ENCODE data around the gene RAB3B.
"Not testable (repeated sequence)": the region's sequence is repeated elsewhere in the genome, so short reads cannot be mapped to it uniquely, and the experiment has no call there.

The RAB3B gene

GRCh38 chr1:51989582-51990477 lies 670 bp downstream of the RAB3B start:
- DNase-seq (ENCODE audit: low read depth) = no peak

DNA sequence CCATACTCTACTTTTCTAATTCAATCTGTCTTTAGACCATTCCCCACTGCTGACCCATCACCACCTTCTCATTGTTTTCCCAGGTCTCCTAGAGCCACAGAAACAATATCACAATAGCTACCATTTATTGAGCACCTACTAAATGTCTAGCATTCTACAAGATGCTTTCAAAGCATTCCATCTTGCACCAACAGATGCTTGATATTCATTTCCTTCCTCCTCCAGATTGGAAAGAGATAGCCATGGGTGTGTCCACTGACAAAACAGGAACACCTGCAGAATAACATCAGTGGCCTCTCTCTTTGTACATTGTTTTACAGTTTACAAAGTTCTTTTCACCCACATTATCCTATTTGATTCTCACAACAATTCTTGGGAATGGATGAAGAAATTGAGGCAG lies 2.2 kb downstream of the RAB3B start:
- no peak for DNase-seq (ENCODE audit: low read depth)

DNA sequence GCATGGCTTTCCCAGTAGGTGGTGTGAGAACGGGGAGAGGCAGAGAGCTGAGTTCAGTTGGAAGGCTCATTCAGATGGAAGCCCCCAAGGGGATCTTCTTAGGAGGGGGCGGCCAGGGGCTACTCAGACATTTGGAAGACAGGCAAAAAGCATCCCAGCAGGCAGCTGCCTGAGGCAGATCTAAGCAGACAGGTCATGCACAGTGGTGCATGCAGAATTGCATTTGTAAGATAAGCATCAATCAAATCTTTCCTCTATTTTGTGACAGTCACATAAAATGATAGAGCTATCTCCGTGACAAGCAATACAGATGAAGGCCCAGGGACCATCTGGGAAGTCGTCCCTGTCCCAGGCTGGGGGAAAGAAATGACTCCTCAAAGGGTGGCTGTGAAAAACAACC lies 3.8 kb downstream of the RAB3B start:
- DNase-seq (ENCODE audit: low read depth) = no peak

DNA sequence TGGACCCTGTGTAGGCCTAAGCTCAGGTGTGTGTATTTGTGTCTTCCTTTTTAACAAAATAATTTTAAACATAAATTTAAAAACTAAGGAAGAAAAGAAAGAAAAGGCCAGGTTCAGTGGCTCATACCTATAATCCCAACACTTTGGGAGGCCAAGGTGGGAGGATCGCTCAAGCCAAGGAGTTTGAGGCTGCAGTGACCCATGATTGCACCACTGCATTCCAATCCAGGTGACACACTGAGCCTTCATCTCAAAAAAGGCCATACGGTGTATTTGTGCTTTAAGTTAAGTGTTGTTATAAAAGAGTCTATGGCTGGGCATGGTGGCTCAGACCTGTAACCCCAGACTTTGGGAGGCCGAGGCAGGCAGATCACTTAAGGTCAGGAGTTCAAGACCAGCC lies 8.3 kb downstream of the RAB3B start:
- no peak for DNase-seq (ENCODE audit: low read depth)

GRCh38 chr1:51981555-51981954 lies 8.9 kb downstream of the RAB3B start:
- DNase-seq (ENCODE audit: low read depth) = no peak

DNA sequence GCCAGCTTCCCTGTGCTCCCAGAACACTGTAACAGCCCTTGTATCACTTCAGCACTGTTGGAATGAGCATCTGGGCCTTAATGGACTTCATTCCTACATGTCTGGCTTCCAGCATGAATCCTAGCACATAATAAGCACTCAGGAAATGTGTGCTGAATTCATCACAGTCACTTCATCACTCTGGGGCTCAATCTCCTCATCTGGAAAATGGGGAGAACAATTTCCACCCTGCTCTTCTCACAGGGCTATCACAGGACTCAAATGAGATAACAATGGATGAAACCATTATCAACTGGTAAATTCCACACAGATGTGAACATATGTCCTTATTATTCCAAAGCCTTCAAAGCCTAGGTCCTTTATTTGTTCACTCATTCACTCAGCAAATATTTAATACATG lies 12.4 kb downstream of the RAB3B start:
- no peak for DNase-seq (ENCODE audit: low read depth)

DNA sequence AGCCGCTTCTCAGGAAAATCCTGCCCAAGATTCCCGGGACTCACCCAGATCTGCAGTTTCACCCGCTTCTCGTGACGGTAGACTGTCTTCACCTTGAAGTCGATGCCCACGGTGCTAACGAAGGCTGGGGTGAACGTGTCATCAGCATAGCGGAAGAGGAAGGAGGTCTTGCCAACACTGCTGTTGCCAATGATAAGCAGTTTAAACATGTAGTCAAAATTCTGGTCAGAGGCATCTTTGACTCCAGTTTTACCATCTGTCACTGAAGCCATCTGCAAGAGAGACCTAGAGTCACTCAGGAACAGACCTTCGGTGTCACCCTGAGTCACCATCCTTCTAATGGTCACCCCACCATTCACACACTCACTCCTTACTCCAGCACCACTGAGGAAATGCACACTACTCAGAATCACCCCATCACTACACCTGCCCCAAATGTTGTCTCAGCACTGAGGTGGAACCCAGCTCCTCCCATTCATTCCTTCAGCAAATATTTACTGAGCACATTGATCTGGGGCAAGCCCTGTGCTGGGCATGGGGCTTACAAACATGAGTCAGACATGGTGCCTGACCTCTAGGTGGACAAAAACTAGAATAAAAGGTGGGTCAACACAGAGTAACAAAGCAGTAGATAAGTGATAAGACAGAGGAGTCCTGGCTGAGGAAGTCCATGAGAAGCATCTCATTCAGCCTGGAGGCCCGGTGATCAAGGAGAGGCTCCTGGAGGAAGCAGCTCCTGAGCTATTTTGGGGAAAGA lies 13.5 kb downstream of the RAB3B start:
- DNase-seq (ENCODE audit: low read depth) = no peak

DNA sequence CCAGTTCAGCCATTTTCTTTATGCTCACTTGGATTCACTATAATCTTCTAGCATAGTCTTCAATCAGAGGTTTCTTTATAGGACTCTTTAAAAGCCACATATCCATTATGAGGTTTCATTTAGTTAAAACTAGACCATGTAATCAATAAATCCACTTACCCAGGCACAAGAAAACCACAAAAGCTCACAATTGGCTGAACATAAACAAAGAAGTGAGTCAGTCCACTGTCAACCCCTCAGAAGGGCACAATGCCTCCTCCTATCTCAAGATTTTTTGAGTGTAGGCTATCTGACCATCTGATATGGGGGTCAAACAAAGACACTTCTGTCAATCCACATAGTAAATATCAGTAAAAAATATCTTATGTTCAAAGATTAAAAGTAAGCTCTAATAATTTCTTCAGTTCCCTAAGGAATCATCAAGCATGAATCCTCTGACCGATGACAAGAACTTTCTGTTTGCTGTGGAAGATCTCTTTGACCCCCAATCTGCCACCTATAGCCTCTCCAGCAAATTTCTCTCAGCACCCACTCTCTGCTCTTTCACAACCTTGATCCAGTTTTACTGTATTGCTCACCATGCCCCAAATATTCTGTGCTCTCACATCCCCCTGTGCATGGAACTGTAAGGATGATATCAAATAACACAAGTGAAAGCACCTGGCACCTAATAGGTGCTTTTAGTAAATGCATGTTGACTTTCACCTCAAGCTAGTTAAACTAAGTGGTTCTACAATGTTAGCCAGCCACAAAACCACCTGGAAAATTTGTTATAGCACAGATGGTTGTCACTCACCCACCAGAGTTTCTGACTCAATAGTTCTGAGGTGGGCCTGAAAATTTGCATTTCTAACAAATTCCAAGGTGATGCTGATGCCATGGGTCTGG lies 16.7 kb downstream of the RAB3B start:
- DNase-seq (ENCODE audit: low read depth) = no peak

DNA sequence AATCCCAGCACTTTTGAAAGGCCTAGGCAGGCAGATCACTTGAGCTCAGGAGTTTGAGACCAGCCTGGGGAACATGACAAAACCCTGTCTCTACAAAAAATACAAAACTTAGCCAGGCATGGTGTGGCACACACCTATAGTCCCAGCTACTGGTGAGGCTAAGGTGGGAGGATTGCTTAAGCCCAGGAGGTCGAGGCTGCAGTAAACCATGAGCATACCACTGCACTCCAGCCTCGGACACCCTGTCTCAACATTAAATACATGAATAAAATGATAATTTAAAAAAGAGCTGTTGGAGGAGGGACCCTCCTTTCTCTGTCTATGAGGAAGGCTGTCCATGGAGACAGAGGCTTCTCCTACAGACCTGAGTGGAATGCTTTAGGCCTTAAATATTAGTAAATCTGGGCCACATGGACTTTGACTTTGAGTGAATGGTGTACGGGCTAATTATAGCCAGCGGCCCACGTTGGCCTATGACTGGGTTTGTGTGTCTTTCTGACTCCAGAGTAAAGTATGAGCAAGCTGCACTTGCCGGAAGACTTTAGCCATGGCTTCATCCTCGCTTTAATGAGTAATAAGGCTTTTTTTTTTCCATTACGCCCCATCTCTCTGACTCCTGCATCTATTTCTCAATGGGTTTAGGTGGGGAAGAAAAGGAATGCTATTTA lies 21.3 kb downstream of the RAB3B start:
- no peak for DNase-seq (ENCODE audit: low read depth)

- no peak for DNase-seq (ENCODE audit: low read depth)
These were observed 21.9 kb downstream of the RAB3B start for GRCh38 chr1:51968632-51969031.

- DNase-seq (ENCODE audit: low read depth) = not testable (repeated sequence)
These were observed 23.2 kb downstream of the RAB3B start for GRCh38 chr1:51967213-51967791.

DNA sequence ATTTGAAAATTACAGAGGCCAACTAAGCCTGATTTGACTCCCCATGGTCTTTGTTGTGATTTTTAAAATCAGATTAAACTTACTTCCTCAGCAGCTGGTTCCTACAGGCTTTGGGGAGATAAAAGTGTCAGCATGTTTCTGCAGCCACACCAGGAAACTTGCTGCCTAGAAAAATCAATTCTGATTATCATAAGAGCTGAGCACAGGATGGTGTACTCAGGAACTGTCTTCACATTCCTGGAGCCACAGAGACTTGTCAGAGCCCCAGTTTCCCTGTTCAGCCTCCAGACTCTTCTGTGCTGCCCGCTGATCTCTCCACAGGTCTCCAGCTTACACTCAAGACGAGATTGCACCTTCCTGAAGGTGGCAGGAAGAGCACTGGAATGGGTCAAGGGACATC lies 23.9 kb downstream of the RAB3B start:
- no peak for DNase-seq (ENCODE audit: low read depth)

- no peak for DNase-seq (ENCODE audit: low read depth)
These were observed 26.2 kb downstream of the RAB3B start for GRCh38 chr1:51964309-51964696.

GRCh38 chr1:51963592-51964308 lies 26.8 kb downstream of the RAB3B start:
- no peak for DNase-seq (ENCODE audit: low read depth)

GRCh38 chr1:51962486-51963356 lies 27.8 kb downstream of the RAB3B start:
- DNase-seq (ENCODE audit: low read depth) = no peak

DNA sequence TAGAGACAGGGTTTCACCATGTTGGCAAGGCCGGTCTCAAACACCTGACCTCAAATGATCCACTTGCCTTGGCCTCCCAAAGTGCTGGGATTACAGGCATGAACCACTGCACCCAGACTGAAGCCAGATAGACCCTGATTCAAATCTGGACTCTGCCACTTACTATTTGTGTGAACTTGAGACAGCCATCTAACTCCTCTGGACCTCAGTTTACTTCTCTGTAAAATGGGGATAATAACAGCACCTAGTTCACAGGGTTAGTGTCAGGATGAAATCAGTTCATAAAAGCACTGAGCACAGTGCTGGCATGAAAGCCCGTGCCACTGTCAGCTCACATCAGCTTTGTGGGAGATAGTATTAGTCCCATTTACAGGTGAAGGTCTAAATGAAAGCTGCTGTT lies 28.5 kb downstream of the RAB3B start:
- DNase-seq (ENCODE audit: low read depth) = no peak

DNA sequence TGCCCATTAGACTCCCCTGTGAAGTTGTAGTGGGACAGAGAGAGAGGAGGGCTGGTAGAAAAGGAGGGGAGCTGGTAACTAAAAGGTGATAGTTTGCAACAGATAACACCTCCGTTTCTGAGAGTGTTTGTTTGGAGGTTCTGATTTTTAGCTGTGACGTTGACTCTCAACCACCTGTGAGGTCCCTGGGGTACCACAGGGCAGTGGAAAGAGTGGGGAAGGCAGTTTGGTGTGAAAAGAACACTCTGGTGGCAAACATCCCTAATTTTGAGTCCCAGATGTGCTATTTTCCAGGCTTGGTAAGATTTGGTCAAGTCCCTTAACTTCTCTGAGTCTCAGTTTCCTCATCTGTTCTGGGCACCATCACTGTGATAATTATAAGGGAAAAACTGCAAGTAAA lies 29.3 kb downstream of the RAB3B start:
- DNase-seq (ENCODE audit: low read depth) = no peak

GRCh38 chr1:51960262-51960661 lies 30.2 kb downstream of the RAB3B start:
- DNase-seq (ENCODE audit: low read depth) = no peak

GRCh38 chr1:51958824-51959223 lies 31.7 kb downstream of the RAB3B start:
- no peak for DNase-seq (ENCODE audit: low read depth)

- no peak for DNase-seq (ENCODE audit: low read depth)
These were observed 32.9 kb downstream of the RAB3B start for GRCh38 chr1:51957618-51958017.

All from activated T-cell treated with anti-CD3 and anti-CD28 coated beads for 48 hours (primary cell).